ENCODE data around the gene ROBO1.
"Not testable (repeated sequence)": the region's sequence is repeated elsewhere in the genome, so short reads cannot be mapped to it uniquely, and the experiment has no call there.

- TF ChIP-seq CTCF (IDR thresholded peaks at IDR 0.05; ENCODE audit: insufficient read depth, low read depth, low read length); EZH2 (IDR thresholded peaks at IDR 0.05; ENCODE audit: insufficient read depth, low read length): not testable (repeated sequence)
Measured at GRCh38 chr3:79790177-79790576, 22.4 kb upstream of the ROBO1 start.
